Activated CD4-positive, alpha-beta T cell treated with anti-CD3 and anti-CD28 coated beads for 36 hours (primary cell): Measurements from ENCODE around the gene KRT81. TPM values are rescaled to one million over a fixed set of nuclear protein-coding genes. Genes with fewer than 3 reads are reported as not detected.
A peak's percentile ranks its signal among the peaks of the same experiment; 100 is the strongest.

ENCODE experiments used
- ATAC-seq: fragments of 200-7000 bp; cut with Tn5 transposase; one replicate; pipeline ENCODE4 v1.10.0; 2021; ENCODE audit warnings: mild to moderate bottlenecking, moderate library complexity
- CTCF ChIA-PET: fragments of 350-600 bp; sonication (Branson Sonifier 250); formaldehyde crosslinking; loops from one replicate; lab custom pipeline; 2021; ENCODE audit warnings: antibody characterized with exemption; lab: Charles Lee
- POLR2A ChIA-PET: fragments of 350-600 bp; sonication (Branson Sonifier 250); formaldehyde crosslinking; loops from one replicate; lab custom pipeline; 2021; ENCODE audit warnings: antibody characterized with exemption, inconsistent platforms; lab: Charles Lee
- DNase-seq: peaks from one replicate; pipeline ENCODE4 v3.0.0-alpha.2; 2020
- H3K27ac Mint-ChIP-seq: one replicate; pipeline ENCODE4 v1.8.0; 2021; ENCODE audit warnings: mixed read lengths
- H3K27me3 Mint-ChIP-seq: one replicate; pipeline ENCODE4 v1.8.0; 2021; ENCODE audit warnings: mixed read lengths
- H3K36me3 Mint-ChIP-seq: one replicate; pipeline ENCODE4 v1.8.0; 2021; ENCODE audit warnings: low read depth, mixed read lengths
- H3K4me1 Mint-ChIP-seq: one replicate; pipeline ENCODE4 v1.8.0; 2021; ENCODE audit warnings: mixed read lengths
- H3K4me3 Mint-ChIP-seq: one replicate; pipeline ENCODE4 v1.8.0; 2021; ENCODE audit warnings: mild to moderate bottlenecking, moderate library complexity, mixed read lengths
- H3K9me3 Mint-ChIP-seq: one replicate; pipeline ENCODE4 v1.8.0; 2021; ENCODE audit warnings: low read depth, mixed read lengths
- intact Hi-C, 2 experiments: fragments of 100-400 bp; cut with DNase I in 1 of 2; cut with micrococcal nuclease in 1 of 2; formaldehyde crosslinking; loops; one replicate each; pipeline versions ENCODE4 v1.14.2 to v1.15.1; 2022 to 2024; cut with DNase I, micrococcal nuclease
- total RNA-seq, 2 experiments: library from RNA; stranded (reverse); gene quantifications; one replicate each; pipeline ENCODE4 v1.2.3, GENCODE V29; 2021

Gene KRT81
- total RNA-seq, 2 experiments from 2014 or later: not detected

DNA sequence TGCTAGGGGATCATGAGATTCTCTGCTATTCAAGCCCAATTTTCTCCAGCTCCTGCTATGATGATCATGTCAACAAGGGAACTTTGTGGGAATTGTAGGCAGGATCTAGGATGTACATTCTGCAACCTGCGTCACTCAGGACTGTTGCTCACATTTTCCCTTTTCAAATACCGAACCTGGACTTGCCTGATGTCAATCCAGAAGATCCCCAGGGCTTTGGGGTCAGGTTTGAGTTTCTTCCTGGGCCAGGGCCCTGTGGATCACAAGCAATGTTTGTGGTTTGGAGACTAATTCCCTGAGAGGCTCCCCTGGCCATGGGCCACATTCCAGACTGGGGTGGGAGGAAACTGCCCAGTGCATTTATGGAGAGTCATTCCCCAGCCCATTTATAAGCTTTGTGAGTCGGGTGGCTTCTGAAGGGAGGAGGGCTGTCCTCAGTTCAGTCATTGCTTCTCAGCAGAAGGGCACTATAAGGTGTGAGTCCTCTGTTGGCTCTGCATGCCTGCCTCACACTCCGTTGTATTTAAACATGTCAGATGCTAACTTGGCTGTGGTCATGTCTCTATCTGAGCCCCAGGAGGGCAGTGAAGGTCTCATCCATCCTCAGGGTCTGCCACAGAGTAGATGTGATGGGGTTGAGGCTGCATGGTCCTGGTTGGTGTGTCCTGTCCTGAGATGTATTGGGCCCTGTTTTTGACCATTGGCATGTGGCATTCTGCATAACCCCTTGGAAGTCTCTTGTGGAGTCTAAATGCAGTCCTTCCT is 10.4 kb downstream of the KRT81 start:
- POLR2A ChIA-PET: no interaction called here
- intact Hi-C loops: loop anchor here in 1 of 2 experiments (5.0 kb wide), 1 partner anchor 36 kb away; no protein-coding TSS in a partner anchor
- ATAC-seq (no peak), DNase-seq (no peak)
- Mint-ChIP-seq H3K9me3 (no peaks in the 10 kb centered on the region), H3K27me3 (peaks cover 35% of the 10 kb centered on the region), H3K4me3 (no peak overlapping the region), H3K36me3 (no peaks in the 10 kb centered on the region), H3K27ac (no peak overlapping the region), H3K4me1 (peaks cover 3% of the 10 kb centered on the region)
- CTCF ChIA-PET: interaction anchor here (0.6 to 4.3 kb wide), 5 partner anchors 11 to 59 kb away, joined by 3 to 29 read pairs (median 4); no protein-coding TSS in a partner anchor

DNA sequence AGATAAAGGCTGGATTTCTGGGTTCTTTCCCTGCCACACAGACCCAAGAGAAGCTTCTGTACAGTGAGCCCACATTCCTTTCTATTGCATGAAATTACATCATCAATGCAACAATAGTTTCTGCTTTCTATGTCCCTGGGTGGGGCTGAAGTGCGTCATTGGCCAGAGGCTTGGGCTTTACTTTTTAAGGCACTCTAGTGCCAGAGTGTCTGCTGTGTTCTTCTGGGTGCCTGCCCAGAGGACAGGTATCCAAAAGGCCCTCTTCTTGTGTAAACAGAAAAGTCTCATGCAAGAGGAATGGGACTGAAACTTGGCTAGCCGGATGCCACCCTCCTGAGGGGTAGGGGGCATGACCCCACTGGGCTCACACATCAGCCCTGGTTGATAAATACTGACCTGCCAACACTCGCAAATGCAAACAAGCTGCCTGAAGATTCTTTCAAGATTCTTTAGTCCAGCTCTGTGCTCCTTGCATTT is 11.0 kb downstream of the KRT81 start:
- no peak overlapping the region for H3K4me3 Mint-ChIP-seq
- H3K36me3 Mint-ChIP-seq: no peaks in the 10 kb centered on the region
- peaks cover 3% of the 10 kb centered on the region for H3K4me1 Mint-ChIP-seq
- CTCF ChIA-PET: interaction anchor here (0.6 to 4.3 kb wide), 9 partner anchors 11 to 121 kb away, joined by 3 to 29 read pairs (median 4); no protein-coding TSS in a partner anchor
- H3K27me3 Mint-ChIP-seq: peaks cover 37% of the 10 kb centered on the region
- H3K9me3 Mint-ChIP-seq: no peaks in the 10 kb centered on the region
- DNase-seq (no peak), ATAC-seq (no peak)
- POLR2A ChIA-PET: no interaction called here
- intact Hi-C loops: loop anchor here in 1 of 2 experiments (5.0 kb wide), 1 partner anchor 37 kb away; no protein-coding TSS in a partner anchor
- no peak overlapping the region for H3K27ac Mint-ChIP-seq

GRCh38 chr12:52279422-52280318 is 11.7 kb downstream of the KRT81 start:
- ChIA-PET CTCF (interaction anchor here (0.6 to 4.3 kb wide), 46 partner anchors 10 to 818 kb away, joined by 3 to 29 read pairs (median 4); partner anchors contain the start of genes IGFBP6 and KRT6C), POLR2A (no interaction called here)
- intact Hi-C loops: loop anchor here (1.0 to 5.0 kb wide), 4 partner anchors 38 to 123 kb away; no protein-coding TSS in a partner anchor
- peaks cover 3% of the 10 kb centered on the region for H3K4me1 Mint-ChIP-seq
- peaks cover 41% of the 10 kb centered on the region for H3K27me3 Mint-ChIP-seq
- DNase-seq (no peak), ATAC-seq (no peak)
- H3K4me3 Mint-ChIP-seq: no peak overlapping the region
- no peak overlapping the region for H3K27ac Mint-ChIP-seq
- H3K36me3 Mint-ChIP-seq: no peaks in the 10 kb centered on the region
- H3K9me3 Mint-ChIP-seq: no peaks in the 10 kb centered on the region

DNA sequence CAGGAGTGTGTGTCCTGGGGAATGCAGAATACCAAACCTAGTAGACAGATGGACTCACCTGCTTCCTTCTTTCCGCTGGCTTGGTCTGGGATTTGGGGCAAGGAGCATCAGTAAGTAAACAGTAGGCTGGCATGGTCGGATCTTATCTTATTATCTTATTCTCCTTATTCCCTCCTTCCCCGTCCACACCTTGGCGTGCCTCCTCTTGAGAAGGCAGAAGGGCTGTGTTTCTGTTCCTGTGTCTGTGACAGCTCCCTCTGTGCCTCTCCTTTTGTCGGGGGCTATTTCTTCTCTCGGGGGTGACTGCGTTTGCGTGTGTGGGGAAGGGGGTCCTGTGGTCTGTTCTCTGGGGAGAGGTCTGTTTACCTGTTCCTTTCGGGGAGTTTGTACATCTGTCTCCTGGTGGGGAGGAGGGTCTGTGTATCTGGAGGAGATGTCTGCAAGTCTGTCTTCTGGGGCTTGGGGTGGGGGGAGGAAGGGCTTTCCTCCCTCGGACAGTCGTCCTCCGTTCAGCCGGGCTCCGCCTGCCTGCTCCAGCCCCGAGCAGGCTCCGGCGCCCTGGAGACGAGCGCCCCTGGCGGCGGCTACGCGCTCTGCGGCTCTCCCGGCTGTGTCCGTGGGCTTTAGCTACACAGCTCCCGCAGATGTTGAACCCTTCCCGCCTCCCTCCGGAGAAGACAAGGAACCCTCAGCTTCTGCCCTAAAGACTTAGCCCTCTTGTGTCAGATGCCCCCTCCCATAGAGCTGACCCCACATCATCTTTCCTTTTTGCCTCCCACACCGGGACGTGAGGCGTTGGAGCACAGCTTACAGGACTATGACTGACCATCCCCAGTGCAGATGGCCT is 12.5 kb downstream of the KRT81 start:
- intact Hi-C loops: loop anchor here in 1 of 2 experiments (1.0 to 2.0 kb wide), 4 partner anchors 19 to 122 kb away; no protein-coding TSS in a partner anchor
- H3K9me3 Mint-ChIP-seq: no peaks in the 10 kb centered on the region
- no peaks in the 10 kb centered on the region for H3K36me3 Mint-ChIP-seq
- no peak overlapping the region for H3K27ac Mint-ChIP-seq
- peak; percentile 85 for DNase-seq
- H3K27me3 Mint-ChIP-seq: peaks cover 48% of the 10 kb centered on the region
- peak; percentile 99 for ATAC-seq
- no peak overlapping the region for H3K4me3 Mint-ChIP-seq
- POLR2A ChIA-PET: no interaction called here
- H3K4me1 Mint-ChIP-seq: peaks cover 3% of the 10 kb centered on the region
- CTCF ChIA-PET: interaction anchor here (0.6 to 4.3 kb wide), 45 partner anchors 9 to 819 kb away, joined by 3 to 29 read pairs (median 4); partner anchors contain the start of genes IGFBP6 and KRT6C

DNA sequence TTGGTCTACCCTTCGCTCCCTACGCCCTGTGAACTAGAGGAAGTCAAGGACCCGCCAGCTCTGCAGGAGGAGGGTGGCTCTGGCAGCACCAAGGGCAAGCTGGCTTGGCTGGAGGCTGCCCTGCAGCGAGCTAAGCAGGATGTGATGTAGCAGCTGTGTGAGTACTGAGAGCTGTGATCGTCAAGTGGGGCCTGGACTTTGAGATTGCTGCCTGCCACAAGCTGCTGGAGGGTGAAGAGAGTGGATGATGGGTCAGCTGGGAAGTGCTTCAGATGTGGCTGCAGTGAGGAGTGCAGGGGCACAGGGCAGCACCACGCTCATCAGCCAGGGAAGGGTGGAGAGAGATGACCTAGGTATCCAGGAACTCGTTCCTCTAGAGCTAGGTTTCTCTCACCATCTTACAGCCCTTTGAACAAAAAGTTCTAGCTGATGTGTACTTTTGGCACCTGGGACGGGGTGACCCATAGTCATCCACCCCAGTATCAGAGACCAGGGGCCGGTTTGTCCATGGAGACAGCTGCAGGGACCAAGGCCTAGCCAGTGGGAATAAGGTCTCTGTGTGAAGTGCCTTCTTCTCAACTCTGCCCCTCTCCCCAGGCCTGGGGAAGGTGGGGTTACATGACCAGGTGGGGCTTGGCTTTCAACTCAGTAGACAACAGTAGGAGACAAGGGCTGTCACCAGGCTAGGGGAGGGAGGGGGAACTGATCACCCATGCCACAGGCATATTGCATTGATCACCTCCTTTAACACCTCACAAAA is 13.7 kb downstream of the KRT81 start:
- ATAC-seq (no peak), DNase-seq (no peak)
- Mint-ChIP-seq H3K9me3 (no peaks in the 10 kb centered on the region), H3K36me3 (no peaks in the 10 kb centered on the region), H3K27ac (no peak overlapping the region), H3K4me1 (peaks cover 3% of the 10 kb centered on the region), H3K27me3 (peaks cover 48% of the 10 kb centered on the region), H3K4me3 (no peak overlapping the region)
- POLR2A ChIA-PET: no interaction called here
- intact Hi-C loops: loop anchor here in 1 of 2 experiments (1.0 to 2.0 kb wide), 3 partner anchors 18 to 121 kb away; no protein-coding TSS in a partner anchor
- CTCF ChIA-PET: interaction anchor here (0.5 to 4.3 kb wide), 16 partner anchors 8 to 602 kb away, joined by 3 to 29 read pairs (median 4); no protein-coding TSS in a partner anchor

- H3K36me3 Mint-ChIP-seq: no peaks in the 10 kb centered on the region
- DNase-seq: no peak
- peaks cover 3% of the 10 kb centered on the region for H3K4me1 Mint-ChIP-seq
- no peaks in the 10 kb centered on the region for H3K9me3 Mint-ChIP-seq
- no peak for ATAC-seq
- intact Hi-C loops: no loop called here
- H3K4me3 Mint-ChIP-seq: no peak overlapping the region
- peaks cover 49% of the 10 kb centered on the region for H3K27me3 Mint-ChIP-seq
- POLR2A ChIA-PET: no interaction called here
- CTCF ChIA-PET: interaction anchor here (0.6 to 1.4 kb wide), 4 partner anchors 9 to 37 kb away, joined by 3 to 5 read pairs (median 4); no protein-coding TSS in a partner anchor
- H3K27ac Mint-ChIP-seq: no peak overlapping the region
Measured at GRCh38 chr12:52275686-52276085, 15.6 kb downstream of the KRT81 start.

DNA sequence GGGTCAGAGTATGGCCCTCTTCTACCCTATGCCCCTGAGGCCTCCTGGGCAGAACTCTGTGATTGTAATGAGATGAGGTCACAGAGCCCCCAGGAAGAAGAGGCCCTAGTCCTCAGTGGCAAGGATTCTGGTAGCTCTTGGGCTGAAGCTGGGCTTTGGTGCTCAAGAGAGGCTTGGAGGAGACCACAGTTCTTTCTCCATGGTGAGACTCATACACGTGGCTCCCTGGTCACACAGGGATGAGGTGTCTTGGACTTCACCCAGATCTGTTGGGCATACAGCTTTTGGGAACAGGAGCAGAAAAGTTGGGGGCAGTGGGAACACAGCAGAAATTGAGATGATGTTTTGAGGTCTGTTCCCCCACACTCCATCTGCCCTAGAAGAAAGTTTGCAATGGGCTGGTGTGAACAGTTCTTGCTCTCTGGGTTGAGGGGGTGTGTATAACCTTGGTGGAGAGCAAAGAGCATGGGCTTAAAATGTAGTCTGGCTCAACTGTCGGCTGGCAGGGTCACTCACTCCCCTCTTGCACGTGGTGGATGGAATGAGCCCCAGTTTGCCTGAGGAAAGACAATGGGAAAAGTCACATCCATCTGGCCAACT is 16.7 kb downstream of the KRT81 start, which contains the start of gene KRT86:
Gene KRT86, plus strand, starts transcription at position 125 of the 600 bp plus-strand sequence. CDS start 27,272 bp downstream, outside the sequence.
- peaks cover 3% of the 10 kb centered on the region for H3K4me1 Mint-ChIP-seq
- no peaks in the 10 kb centered on the region for H3K9me3 Mint-ChIP-seq
- intact Hi-C loops: no loop called here
- peaks cover 49% of the 10 kb centered on the region for H3K27me3 Mint-ChIP-seq
- ChIA-PET CTCF (interaction anchor here (0.7 to 1.4 kb wide), 3 partner anchors 10 to 53 kb away, joined by 3 to 5 read pairs (median 4); no protein-coding TSS in a partner anchor), POLR2A (no interaction called here)
- ATAC-seq (no peak), DNase-seq (no peak)
- H3K4me3 Mint-ChIP-seq: no peak within 1 kb of the TSS
- no peaks in the 10 kb centered on the region for H3K36me3 Mint-ChIP-seq
- no peak within 1 kb of the TSS for H3K27ac Mint-ChIP-seq

DNA sequence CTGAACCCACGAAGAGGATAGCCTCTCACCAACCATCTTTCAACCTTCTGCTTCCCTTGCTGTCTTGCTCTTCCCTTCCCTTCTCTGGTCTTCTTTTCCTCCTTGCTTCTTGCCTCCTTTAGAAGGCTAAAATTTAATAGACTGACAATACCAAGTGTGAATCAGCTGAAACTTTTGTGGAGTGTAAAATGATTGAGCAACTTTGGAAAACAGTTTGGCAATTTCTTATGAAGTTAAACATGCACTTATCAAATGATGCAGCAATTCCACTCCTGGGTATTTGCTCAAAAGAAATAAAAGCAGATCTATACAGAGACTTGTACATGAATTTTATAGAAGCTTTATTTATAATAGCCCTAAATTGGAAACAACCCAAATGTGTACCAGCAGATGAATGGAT is 20.2 kb downstream of the KRT81 start:
- H3K27ac Mint-ChIP-seq: no peak overlapping the region

GRCh38 chr12:52270541-52271070 is 20.7 kb downstream of the KRT81 start:
- POLR2A ChIA-PET: no interaction called here
- ATAC-seq (no peak), DNase-seq (no peak)
- intact Hi-C loops: no loop called here
- no peaks in the 10 kb centered on the region for H3K9me3 Mint-ChIP-seq
- peaks cover 32% of the 10 kb centered on the region for H3K27me3 Mint-ChIP-seq
- no peak overlapping the region for H3K27ac Mint-ChIP-seq
- H3K36me3 Mint-ChIP-seq: no peaks in the 10 kb centered on the region
- CTCF ChIA-PET: interaction anchor here (0.8 to 5.1 kb wide), 2 partner anchors 9 to 60 kb away, joined by 3 to 29 read pairs; no protein-coding TSS in a partner anchor
- no peaks in the 10 kb centered on the region for H3K4me1 Mint-ChIP-seq
- no peak overlapping the region for H3K4me3 Mint-ChIP-seq

More for the DNA sequence above, 20.2 kb downstream of the KRT81 start:
- H3K27me3 Mint-ChIP-seq: peaks cover 30% of the 10 kb centered on the region
- H3K4me3 Mint-ChIP-seq: no peak overlapping the region
- POLR2A ChIA-PET: no interaction called here
- CTCF ChIA-PET: interaction anchor here (0.6 to 5.1 kb wide), 2 partner anchors 8 to 33 kb away, joined by 3 to 29 read pairs; no protein-coding TSS in a partner anchor
- no peaks in the 10 kb centered on the region for H3K36me3 Mint-ChIP-seq
- DNase-seq (no peak), ATAC-seq (no peak)
- no peaks in the 10 kb centered on the region for H3K9me3 Mint-ChIP-seq
- no peaks in the 10 kb centered on the region for H3K4me1 Mint-ChIP-seq
- intact Hi-C loops: no loop called here
